NCI-H1930 (cell line): Measurements from ENCODE around the gene PCNX2.

Source experiments
- DNase-seq, 2 experiments: peaks; one replicate each; lab custom pipeline; 2025; lab: John Stamatoyannopoulos, UW

PCNX2 gene

DNA sequence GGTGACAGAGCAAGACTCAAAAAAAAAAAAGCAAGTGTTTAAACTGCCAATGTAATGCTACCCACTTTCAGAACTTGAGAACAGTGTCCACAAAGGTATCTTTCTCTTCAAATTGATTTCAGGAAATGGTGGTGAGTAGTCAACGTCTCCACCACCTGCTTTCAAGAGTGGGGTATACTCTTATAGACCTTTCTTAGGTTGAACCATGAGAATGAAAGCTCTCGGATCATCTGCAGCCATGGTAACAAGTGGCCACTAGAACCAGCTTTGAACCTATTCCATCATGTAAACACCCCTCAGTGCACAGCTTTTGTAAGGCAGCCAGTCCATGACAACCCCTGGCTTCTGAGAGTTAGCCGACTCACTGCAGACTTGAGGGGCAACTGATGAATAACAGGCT is 237.7 kb downstream of the PCNX2 start:
- no peak for DNase-seq

DNA sequence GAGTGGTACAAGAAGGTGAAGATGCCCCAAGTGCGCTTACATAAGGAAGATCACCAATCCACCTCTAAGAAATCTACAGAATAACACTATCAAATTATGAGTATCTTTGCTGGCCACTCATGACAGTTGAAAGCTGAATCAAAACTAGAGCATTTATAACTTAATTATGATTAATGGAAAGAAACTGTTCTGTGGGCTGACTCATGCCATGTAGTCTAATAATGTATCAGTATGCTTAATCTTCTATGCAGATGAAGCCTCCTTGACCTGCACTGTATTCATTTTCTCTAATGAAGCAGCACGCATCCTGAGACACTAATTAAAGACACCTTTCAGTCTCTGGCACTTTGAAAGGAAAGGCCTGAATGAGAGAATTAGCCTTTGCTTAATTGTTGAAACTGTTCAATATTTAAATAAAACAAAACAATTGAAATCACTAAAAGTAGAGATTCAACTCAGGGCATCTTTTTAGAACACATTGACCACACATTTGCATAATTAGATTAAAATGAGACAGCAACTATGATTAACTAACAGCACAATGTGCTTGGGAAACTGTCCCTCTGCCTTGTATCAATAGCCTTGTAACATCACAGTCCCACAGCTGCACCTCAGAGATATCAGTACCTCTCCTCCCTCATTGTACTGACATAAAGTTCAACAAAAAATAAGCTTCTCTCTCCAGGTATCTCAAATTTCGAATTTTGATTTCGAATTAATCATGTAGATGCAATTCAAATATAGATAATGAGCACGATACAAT is 239.5 kb downstream of the PCNX2 start:
- DNase-seq: no peak

DNA sequence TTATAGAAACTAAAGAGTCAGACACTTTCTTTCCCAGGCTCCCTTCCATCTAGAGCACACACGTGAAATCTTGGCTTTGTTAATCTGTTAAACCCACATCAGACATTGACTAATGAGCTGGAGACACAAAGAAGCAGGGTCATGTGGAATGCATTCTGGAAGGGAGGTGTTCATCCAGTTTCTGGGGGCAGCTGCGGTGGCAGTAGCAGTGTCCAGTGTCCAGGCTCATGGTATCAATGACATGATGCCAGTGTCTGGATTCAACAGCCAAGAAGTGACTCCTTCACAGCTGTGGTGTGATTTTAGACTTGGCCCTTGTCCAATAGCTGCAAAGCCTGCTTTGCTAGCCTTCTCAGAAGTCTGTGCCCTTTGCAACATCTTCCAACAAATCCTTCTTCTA is 249.9 kb downstream of the PCNX2 start:
- no peak for DNase-seq

DNA sequence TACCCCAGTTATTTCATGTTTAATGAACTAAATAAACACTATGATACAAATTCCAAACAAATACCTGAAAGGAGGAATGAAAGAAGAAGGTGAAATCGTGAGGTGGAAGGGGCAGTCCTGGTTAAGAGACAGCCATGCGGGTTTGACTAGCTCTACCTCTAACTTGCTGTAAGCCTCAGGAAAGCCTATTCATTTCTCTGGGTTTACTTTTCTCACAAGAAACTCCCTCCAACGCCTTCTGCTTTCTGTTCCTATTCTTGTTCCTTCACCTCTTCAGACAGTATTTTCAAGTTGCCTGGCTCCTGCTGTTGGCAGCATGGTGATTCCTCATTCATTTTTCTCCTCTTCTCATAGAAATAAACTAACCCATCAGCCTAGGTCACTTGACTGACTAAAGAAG is 252.7 kb downstream of the PCNX2 start:
- no peak for DNase-seq

DNA sequence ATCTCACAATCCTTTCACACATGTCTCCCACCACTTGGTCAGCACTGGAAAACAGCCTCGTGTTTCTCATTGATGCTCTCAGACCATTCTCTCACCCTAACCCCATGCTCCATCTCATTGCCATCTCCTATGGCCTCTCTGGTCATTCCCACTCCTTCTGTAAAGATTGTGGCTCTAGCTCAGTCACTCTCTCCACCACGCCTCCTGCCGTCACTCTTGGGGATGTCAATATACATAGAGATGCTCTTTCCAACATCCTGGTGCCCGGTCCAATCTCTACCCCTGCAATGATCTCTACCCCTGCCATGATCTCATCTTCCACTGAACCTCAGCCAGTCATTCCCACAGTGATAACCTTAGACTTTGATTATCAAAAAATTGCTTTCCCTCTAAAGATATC is 255.0 kb downstream of the PCNX2 start:
- DNase-seq: no peak

DNA sequence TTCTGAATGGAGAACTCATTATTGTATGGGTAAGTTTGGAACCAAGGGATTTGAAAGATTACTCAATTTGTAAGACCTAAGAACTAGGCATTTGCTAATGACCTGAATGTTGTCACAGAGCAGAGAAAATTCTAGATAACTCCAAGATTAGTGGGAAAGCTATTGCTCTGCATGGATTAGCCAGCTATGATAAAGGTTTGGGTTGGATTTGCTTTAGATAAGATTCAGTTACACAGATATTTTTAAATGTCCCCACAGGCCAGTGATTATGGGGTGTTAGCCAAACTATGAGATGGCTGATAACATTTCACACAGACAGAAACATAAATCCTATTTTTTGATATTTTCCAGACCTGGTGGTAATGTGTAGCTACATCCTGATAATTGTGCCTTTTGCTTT is 256.9 kb downstream of the PCNX2 start:
- DNase-seq: no peak

DNA sequence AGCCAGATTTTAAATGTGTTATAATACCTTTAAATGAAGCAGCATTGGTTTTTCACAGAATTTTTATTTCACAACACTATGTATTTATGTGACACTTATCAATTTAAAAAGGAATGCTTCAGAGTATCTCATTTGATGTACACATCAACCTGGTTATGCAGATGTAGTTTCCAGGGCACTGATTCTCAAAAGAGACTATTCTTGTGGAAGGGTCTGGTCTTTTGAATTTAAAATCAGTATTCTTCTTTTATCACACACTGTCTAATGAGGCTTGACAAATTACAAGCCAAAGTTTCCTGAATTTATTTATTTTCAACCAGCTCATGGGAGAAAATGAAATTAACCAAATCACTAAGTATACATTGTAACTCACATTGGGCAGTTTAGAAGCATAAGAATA is 257.7 kb downstream of the PCNX2 start:
- no peak for DNase-seq

DNA sequence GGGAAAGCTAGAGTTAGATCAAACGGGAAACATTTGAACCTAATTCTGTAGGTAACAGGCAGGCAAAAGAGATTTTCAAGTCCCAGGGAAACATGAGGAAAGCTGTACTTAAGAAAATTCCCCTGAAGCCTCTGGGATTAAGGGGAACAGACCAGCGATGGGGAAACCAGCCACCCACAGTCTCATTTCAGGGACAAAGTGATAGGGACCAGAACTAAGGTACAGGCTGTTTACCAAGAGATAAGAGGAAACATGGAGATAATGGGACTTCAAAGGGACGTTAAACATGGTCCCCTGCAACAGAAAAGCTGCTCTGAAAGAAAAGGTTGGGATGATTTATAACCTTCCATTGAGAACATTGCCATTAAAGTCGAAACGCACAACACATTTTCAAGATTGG is 260.7 kb downstream of the PCNX2 start:
- no peak for DNase-seq

DNA sequence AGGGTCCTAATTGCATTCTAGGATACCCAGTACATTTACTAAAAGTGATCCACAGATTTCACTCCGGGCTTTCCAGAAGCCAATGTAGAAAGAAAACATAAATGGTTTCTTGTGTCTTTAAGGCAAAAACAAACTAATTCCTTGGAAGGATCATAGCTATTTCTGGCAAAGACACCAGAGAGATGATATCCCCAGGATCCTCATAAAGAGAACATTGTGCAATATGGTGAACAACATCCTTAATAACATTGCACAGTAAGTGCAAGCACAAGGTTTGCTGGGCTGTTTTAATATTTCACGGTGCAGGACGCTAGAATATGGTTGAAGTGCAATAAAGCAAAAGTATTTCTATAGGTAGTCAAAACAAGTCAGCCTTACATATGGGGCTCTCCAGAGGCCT is 262.2 kb downstream of the PCNX2 start:
- no peak for DNase-seq

DNA sequence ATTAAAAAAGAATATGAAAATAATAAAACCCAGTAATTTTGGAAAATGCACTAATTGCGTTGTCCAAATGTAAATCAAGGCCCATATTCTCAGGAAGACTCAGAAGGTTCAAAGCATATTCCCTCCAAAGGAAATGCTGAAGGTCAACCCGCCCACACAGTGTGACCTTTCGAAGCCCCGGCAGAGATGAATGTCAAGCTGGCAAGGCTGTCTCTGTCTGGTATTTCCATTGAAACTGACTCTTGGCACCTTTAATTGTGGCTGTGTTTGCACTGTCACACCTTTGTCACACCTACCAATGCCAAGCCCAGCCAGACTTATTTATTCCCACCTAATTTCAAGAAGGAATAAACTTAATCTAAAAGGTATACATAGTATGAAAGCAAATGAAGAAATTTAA is 262.6 kb downstream of the PCNX2 start:
- DNase-seq: no peak

DNA sequence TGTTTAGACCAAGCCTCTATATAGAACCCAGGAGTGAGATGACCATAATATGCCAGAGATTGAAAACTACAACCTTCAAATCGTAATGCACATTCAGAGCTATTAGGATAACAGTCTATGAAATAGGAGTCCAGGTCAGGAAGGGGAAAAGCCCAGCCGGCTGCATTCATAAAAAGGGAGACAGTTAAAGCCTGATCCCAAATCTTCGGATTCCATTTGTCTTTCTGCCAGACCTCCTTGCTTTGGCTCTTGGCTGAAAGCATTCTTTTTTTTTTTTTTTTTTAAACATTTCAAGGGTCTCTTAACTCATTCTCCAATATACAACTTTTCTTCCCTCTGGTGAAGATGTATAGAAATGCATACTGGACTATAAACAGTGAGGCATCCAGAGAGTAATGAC is 264.0 kb downstream of the PCNX2 start:
- no peak for DNase-seq

DNA sequence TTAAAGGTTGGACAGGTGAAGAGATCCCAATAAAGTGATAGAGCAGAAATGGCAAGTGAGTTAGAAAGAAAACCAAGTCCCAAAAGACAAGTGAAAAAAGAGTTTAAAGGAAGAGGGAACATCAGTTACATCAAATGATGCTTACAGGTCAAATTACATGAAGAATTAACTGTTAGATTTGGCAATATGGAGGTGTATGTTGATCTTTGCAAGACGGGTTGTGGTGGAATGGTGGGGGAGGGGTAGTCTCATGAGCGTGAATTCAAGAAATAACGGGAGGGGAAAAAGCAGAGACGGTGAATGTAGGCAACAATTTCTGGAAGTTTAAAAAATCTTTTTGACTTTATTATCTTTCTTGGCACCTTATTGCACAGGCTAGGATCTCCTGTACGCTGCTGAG is 268.5 kb downstream of the PCNX2 start:
- DNase-seq: no peak

DNA sequence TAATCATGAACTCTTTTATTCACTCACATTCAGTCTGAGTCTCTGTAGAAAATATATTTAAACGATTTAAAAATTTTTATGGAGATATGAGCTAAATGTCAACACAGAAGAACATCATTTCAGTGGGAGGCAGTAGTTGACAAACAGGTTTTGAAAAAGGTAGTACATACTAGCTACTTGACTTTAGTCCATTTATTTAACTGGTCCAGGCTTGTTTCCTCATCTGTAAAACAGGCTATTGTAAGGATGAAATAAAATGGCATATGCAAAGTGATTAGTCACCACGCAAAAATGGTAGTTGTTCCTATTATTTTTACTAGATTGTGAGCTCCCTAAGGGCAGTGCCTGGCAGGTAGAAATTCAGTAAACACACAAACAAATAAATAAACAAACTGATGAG is 270.0 kb downstream of the PCNX2 start:
- DNase-seq: no peak

DNA sequence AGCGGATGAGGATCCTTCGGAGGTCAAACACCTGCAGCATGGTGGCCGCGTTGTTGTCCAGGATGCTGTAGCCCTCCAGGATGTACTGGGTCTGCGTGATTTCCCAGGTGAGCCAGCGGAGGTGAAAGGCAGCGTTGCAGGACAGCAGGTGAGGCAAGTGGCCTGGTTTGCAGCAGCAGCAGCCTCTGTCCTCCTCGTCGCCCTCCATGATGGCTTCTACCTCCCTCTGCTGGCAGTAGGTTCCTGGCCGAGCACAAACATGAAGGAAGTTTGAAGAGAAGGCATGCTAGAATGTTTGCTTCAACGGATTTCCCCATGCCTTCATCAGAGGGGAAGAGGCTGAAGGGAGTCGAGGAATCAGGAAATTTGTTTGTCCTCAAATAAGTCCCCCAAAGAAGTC is 270.4 kb downstream of the PCNX2 start:
- DNase-seq: no peak

DNA sequence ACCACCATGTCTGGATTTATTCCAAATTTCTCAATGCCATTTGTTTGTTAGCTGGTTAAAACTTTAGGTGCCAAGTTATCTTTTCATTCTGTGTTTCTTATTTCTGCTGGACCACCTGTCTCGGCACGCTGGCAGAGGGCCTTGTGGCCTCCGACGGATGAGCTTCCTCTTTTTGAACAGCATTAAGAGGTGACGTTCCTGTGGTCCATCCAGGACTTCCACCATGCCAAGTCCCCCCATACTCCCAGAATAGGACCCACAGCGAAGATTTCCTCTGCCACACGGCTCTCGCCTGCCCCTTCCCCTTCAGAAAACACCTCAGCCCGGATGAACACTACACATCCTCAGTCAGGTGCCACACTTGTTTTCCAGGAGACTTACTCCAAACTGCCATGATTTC is 271.3 kb downstream of the PCNX2 start:
- no peak for DNase-seq

DNA sequence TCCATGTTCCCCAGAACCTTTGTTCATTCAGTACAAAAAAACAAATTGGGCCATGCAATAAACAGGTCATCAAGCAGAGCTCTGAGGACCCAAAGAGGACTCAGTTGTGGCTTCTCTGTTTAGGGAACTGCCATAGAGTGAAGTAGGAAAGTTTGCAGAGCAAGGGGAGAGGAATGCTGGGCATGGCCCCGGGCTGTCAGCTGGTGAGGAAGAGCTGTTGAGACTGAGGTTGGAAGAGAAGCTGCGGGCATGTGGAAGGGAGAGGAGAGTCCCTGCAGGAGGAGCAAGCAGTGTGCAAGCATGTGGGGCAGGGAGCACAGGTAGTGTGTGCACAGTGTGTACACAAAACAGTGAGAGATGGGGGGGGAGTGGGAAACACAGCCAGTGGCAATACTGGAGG is 273.3 kb downstream of the PCNX2 start:
- DNase-seq: no peak

DNA sequence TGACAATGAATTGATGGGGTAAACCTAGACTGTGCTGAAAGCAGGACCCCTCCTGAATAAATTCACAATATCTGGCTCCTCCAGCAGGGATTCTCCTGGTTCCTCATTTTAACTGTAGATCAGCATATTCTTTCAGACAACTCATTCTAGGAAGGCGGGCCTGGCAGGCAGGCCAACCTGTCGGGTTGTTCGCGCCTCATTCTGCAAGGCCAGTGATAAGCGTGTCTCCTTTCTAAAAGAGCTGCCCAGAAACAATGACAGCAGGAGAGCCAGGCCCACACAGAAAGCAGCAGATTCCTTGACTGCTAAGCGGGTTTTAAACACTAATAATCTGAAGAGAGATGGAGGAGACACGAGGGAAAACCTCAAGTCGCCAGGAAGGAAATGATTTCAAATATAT is 275.1 kb downstream of the PCNX2 start:
- DNase-seq: no peak

DNA sequence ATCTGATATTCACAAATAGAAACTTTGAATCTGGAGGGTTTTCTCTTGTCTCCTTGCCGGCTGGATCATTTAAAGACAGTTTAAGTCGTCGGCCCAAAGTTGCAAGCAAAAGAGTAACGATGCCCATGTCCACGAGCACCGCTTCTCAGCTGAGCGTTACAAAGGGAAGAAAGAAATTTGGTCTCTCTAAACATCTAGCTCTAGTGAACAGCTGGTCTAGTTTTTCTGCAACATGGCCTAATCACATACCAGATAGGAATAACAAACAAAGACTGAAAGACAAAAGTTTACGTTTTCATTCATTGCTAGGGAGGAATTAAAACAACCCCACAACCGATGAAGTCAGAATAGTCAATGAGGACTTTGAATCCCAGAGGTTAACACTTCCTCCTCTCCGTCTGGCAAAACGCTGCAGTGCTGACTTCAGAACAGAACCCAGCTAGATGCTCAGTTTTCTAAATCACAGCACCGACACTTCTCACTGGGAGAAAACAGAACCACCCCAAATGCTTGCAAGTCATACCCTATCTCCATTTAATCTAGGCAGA is 275.7 kb downstream of the PCNX2 start:
- no peak for DNase-seq

DNA sequence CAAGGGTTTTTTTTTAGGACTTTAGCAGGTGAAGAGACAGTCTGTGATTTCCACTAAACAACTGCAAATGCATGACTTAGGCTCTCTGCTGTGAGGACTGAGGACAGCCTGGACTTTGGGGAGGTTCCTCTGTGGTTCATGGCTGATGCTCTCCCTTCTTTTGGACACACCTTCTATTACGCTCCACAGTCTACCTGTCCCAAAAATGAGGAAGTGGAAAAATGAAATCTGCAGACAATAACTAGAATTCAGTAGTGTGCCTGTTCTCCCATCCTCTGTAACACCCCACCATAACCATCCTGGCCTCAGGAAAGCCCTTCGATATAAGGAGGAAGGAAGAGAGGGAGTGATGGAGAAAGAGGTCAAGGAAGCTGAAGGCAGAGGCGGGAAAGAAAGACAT is 276.4 kb downstream of the PCNX2 start:
- DNase-seq: no peak

DNA sequence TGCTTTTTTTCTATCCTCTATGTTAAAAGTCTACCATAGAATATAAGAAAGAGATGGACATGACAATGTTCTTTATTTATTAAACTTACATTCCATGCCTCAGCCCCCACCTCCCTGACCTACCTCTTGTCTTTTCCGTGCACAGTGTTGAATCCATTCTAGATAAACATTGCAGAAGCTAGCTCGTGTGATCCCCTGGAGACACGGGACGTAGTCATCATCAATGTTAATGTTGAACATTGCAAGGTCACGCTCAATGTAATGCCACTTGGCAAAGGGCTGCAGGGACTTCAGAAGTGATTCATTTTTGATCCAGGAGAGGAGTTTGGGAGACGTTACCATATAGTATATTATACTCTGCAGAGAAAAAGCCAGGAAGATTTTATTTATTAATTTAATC is 278.7 kb downstream of the PCNX2 start:
- DNase-seq: no peak

DNA sequence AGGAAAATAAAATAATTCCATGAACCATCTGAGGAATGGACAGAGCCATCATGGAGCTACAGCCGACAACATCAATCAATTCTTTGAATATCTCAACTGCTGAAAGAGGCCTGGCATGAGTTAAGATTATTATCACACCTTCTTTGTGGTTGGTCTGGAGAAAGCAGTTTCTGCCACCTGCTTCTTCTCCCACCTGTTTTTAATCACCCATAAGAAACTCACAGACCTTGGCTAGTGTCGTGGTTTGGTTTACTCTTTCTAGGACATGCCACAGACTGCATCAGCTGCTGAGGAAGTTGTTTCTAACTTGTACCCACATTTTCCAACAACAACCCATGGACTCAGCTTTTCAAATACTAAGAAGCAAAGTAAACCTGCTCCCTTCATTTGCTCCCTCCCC is 279.6 kb downstream of the PCNX2 start:
- no peak for DNase-seq

DNA sequence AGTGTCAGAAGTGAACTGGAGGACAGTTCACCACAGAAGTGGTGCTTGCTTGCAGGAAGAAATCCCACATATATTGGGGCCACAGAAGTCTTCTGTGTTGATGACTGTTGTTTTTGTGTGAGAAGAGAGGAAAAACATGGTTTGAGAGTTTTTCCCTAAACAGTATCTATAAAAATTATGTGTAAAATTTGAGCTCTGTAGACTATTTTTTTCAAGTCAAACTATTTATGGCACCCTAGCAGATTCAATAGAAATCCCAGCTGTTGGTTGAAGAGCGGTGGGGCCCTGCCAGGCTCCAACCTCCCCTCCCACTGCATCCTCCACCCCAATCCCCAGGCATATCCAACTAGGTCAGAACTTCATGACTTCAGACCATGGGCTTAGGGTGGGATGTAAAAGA is 283.5 kb downstream of the PCNX2 start:
- DNase-seq: no peak

DNA sequence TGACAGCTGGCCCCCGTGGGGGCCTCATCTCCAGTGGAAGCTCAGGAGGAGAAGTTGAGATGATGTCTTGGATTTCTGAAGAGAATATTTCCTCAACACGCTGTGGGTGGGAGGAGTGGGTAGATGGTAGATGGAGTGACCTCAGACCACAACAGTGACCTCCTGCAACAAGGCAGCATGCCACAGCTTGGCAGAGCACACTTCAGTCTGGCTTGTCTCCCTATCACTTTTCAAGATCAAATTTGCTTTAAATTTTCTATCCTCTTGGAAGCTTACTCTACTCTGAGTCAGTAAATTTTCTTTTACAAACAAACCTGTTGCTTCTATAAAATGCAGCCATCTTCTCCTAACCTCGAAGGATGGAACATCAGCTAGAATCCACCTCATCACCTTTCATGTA is 285.4 kb downstream of the PCNX2 start:
- no peak for DNase-seq

DNA sequence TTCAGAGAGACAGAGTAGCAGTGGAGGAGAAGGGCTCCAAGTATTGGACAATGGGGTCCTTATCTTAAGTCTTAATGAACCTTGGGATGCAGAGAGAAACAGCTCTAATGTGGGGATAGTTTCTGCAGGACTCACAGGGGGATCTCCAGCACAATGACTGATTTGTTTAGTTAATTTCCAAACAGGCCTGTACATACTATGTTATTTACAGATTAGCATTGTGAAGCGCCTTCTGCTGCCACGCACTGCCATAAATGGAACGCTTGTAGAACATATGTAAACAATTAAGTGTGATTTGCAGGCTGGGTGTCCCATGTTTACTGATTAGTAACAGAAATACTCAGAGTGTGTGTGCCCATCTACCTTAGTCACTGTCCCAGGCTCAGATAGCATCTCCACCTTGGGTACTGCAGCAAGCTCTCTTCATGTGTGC is 289.0 kb downstream of the PCNX2 start:
- DNase-seq: no peak
